HEK293 (cell line): ENCODE results near the gene ARHGAP33.

Source experiments
- MYNN ChIP-seq: fragments of 450-650 bp; formaldehyde crosslinking; IDR thresholded peaks from 2 replicates; pipeline ENCODE4 v1.5.1; 2016; ENCODE audit warnings: missing biosample characterization, missing genetic modification characterization, borderline replicate concordance
- YY2 ChIP-seq: fragments of 450-650 bp; formaldehyde crosslinking; IDR thresholded peaks from 2 replicates; pipeline ENCODE4 v1.5.1; 2016; ENCODE audit warnings: missing biosample characterization, missing genetic modification characterization
- ZFP3 ChIP-seq: fragments of 450-650 bp; formaldehyde crosslinking; IDR thresholded peaks from 2 replicates; pipeline ENCODE4 v1.5.1; 2016; ENCODE audit warnings: low read depth, missing biosample characterization, missing genetic modification characterization
- ZNF140 ChIP-seq: fragments of 450-650 bp; formaldehyde crosslinking; IDR thresholded peaks from 2 replicates; pipeline ENCODE4 v1.5.1; 2016; ENCODE audit warnings: missing biosample characterization, missing genetic modification characterization
- ZNF214 ChIP-seq: fragments of 450-650 bp; formaldehyde crosslinking; IDR thresholded peaks from 2 replicates; pipeline ENCODE4 v1.5.1; 2017; ENCODE audit warnings: missing biosample characterization, mild to moderate bottlenecking, missing genetic modification characterization, borderline replicate concordance
- ZNF335 ChIP-seq: fragments of 450-650 bp; formaldehyde crosslinking; conservative IDR thresholded peaks from 2 replicates; pipeline ENCODE4 v1.5.1; 2016; ENCODE audit warnings: missing biosample characterization, missing genetic modification characterization
- ZNF391 ChIP-seq: fragments of 450-650 bp; formaldehyde crosslinking; IDR thresholded peaks from 2 replicates; pipeline ENCODE4 v1.5.1; 2016; ENCODE audit warnings: low read depth, missing biosample characterization, missing genetic modification characterization, borderline replicate concordance
- ZNF416 ChIP-seq: fragments of 450-650 bp; formaldehyde crosslinking; IDR thresholded peaks from 2 replicates; pipeline ENCODE4 v1.5.1; 2016; ENCODE audit warnings: missing biosample characterization, missing genetic modification characterization
- ZNF529 ChIP-seq: fragments of 450-650 bp; formaldehyde crosslinking; IDR thresholded peaks from 2 replicates; pipeline ENCODE4 v1.5.1; 2017; ENCODE audit warnings: missing genetic modification characterization, missing biosample characterization; ENCODE audit not compliant: insufficient replicate concordance
- ZNF530 ChIP-seq: fragments of 450-650 bp; formaldehyde crosslinking; IDR thresholded peaks from 2 replicates; pipeline ENCODE4 v1.5.1; 2016; ENCODE audit warnings: low read depth, missing biosample characterization, missing genetic modification characterization
- ZNF701 ChIP-seq: fragments of 450-650 bp; formaldehyde crosslinking; IDR thresholded peaks from 2 replicates; pipeline ENCODE4 v1.5.1; 2016; ENCODE audit warnings: missing biosample characterization, missing genetic modification characterization
- TF ChIP-seq, protein P1 (sequence below): fragments of 450-650 bp; formaldehyde crosslinking; IDR thresholded peaks from 2 replicates; pipeline ENCODE4 v1.5.1; 2016; ENCODE audit warnings: missing biosample characterization, missing genetic modification characterization
- TF ChIP-seq, protein P2 (sequence below): fragments of 450-650 bp; formaldehyde crosslinking; IDR thresholded peaks from 2 replicates; pipeline ENCODE4 v1.5.1; 2016; ENCODE audit warnings: missing biosample characterization, missing genetic modification characterization
- TF ChIP-seq, protein P3 (sequence below): fragments of 450-650 bp; formaldehyde crosslinking; conservative IDR thresholded peaks from 2 replicates; pipeline ENCODE4 v1.5.1; 2016; ENCODE audit warnings: low read depth, missing biosample characterization, missing genetic modification characterization

DNA sequence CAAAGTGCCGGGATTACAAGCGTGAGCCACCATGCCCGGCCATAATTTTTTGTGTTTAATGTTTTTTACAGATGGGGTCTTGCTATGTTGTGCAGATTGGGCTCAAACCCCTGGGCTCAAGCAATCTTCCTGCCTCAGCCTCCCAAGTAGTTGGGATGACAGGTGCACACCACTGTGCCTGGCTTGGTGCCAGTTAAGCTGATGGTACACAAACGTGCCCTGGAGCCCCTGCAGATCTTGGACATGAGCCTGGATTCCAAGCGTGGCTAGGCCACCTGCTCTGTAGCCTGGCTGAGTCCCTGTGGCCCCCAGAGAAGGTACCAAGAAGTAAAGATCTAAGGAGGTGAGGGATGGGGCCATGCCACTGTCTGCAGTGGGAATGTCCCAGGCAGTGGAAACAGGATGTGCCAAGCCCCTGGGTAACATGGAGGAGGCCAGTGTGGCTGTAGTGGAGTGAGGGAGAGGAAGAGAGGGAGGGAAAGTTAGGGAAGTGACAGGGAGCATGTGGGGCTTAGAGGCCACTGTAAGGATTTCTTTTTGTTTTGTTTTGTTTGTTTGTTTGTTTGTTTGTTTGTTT is 30.2 kb downstream of the ARHGAP33 start:
- TF ChIP-seq, protein P1, sequence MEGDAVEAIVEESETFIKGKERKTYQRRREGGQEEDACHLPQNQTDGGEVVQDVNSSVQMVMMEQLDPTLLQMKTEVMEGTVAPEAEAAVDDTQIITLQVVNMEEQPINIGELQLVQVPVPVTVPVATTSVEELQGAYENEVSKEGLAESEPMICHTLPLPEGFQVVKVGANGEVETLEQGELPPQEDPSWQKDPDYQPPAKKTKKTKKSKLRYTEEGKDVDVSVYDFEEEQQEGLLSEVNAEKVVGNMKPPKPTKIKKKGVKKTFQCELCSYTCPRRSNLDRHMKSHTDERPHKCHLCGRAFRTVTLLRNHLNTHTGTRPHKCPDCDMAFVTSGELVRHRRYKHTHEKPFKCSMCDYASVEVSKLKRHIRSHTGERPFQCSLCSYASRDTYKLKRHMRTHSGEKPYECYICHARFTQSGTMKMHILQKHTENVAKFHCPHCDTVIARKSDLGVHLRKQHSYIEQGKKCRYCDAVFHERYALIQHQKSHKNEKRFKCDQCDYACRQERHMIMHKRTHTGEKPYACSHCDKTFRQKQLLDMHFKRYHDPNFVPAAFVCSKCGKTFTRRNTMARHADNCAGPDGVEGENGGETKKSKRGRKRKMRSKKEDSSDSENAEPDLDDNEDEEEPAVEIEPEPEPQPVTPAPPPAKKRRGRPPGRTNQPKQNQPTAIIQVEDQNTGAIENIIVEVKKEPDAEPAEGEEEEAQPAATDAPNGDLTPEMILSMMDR, result no peak
- no peak for TF ChIP-seq MYNN
- no peak for TF ChIP-seq ZNF335
- no peak for TF ChIP-seq ZNF529 (tag by site-specific recombination)
- TF ChIP-seq ZNF140 (tag by site-specific recombination), result no peak
- TF ChIP-seq, protein P2, sequence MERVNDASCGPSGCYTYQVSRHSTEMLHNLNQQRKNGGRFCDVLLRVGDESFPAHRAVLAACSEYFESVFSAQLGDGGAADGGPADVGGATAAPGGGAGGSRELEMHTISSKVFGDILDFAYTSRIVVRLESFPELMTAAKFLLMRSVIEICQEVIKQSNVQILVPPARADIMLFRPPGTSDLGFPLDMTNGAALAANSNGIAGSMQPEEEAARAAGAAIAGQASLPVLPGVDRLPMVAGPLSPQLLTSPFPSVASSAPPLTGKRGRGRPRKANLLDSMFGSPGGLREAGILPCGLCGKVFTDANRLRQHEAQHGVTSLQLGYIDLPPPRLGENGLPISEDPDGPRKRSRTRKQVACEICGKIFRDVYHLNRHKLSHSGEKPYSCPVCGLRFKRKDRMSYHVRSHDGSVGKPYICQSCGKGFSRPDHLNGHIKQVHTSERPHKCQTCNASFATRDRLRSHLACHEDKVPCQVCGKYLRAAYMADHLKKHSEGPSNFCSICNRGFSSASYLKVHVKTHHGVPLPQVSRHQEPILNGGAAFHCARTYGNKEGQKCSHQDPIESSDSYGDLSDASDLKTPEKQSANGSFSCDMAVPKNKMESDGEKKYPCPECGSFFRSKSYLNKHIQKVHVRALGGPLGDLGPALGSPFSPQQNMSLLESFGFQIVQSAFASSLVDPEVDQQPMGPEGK (tag by site-specific recombination), result no peak
- TF ChIP-seq ZNF416, result no peak
- no peak for TF ChIP-seq ZNF701
- no peak for TF ChIP-seq YY2 (tag by site-specific recombination)
- TF ChIP-seq, protein P3, sequence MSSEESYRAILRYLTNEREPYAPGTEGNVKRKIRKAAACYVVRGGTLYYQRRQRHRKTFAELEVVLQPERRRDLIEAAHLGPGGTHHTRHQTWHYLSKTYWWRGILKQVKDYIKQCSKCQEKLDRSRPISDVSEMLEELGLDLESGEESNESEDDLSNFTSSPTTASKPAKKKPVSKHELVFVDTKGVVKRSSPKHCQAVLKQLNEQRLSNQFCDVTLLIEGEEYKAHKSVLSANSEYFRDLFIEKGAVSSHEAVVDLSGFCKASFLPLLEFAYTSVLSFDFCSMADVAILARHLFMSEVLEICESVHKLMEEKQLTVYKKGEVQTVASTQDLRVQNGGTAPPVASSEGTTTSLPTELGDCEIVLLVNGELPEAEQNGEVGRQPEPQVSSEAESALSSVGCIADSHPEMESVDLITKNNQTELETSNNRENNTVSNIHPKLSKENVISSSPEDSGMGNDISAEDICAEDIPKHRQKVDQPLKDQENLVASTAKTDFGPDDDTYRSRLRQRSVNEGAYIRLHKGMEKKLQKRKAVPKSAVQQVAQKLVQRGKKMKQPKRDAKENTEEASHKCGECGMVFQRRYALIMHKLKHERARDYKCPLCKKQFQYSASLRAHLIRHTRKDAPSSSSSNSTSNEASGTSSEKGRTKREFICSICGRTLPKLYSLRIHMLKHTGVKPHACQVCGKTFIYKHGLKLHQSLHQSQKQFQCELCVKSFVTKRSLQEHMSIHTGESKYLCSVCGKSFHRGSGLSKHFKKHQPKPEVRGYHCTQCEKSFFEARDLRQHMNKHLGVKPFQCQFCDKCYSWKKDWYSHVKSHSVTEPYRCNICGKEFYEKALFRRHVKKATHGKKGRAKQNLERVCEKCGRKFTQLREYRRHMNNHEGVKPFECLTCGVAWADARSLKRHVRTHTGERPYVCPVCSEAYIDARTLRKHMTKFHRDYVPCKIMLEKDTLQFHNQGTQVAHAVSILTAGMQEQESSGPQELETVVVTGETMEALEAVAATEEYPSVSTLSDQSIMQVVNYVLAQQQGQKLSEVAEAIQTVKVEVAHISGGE (tag by site-specific recombination), result no peak
- TF ChIP-seq ZNF530, result no peak
- no peak for TF ChIP-seq ZNF214
- no peak for TF ChIP-seq ZFP3 (tag by site-specific recombination)
- TF ChIP-seq ZNF391 (tag by site-specific recombination), result no peak
